ENCODE results near the gene GPR157.

- no peak for TF ChIP-seq CTCF (IDR thresholded peaks at IDR 0.05; ENCODE audit: low read depth, low read length)
- TF ChIP-seq EZH2phosphoT487 (IDR thresholded peaks at IDR 0.05; ENCODE audit: low read depth): no peak
Measured at GRCh38 chr1:9093091-9093490, 35.8 kb downstream of the GPR157 start.
